Suprapubic skin (tissue), 4 donors: ENCODE data around the gene PRPF19. TPM values are rescaled to one million over a fixed set of nuclear protein-coding genes. Genes with fewer than 3 reads are reported as not detected.

Experiments used
- DNase-seq, 2 donors: peaks; one replicate each; pipeline ENCODE4 v3.0.0-alpha.2; 2019; ENCODE audit warnings: low spot score in 2 of 2
- H3K27ac ChIP-seq: fragments of 200-600 bp; sonication (generic); one replicate; pipeline ENCODE4 v1.5.1; 2019
- H3K27me3 ChIP-seq: fragments of 200-600 bp; sonication (generic); one replicate; pipeline ENCODE4 v1.5.1; 2019
- H3K36me3 ChIP-seq: fragments of 200-600 bp; sonication (generic); one replicate; pipeline ENCODE4 v1.5.1; 2019
- H3K4me1 ChIP-seq: fragments of 200-600 bp; sonication (generic); one replicate; pipeline ENCODE4 v1.5.1; 2019
- H3K4me3 ChIP-seq: fragments of 200-600 bp; sonication (generic); one replicate; pipeline ENCODE4 v1.5.1; 2019; ENCODE audit warnings: mild to moderate bottlenecking
- H3K9me3 ChIP-seq: fragments of 200-600 bp; sonication (generic); one replicate; pipeline ENCODE4 v1.5.1; 2019
- EP300 ChIP-seq: sonication (generic); formaldehyde crosslinking; IDR thresholded peaks from one replicate; pipeline ENCODE4 v1.6.1; 2017; ENCODE audit warnings: antibody characterized with exemption
- POLR2A ChIP-seq, 2 donors: fragments of 450-650 bp; IDR thresholded peaks; one replicate each; pipeline ENCODE4 v1.6.1; 2017; ENCODE audit warnings: antibody characterized with exemption in 2 of 2, mild to moderate bottlenecking in 2 of 2, moderate library complexity in 2 of 2
- POLR2AphosphoS5 ChIP-seq, 3 donors: sonication (generic); formaldehyde crosslinking; IDR thresholded peaks; one replicate each; pipeline ENCODE4 v1.6.1; 2017; ENCODE audit warnings: antibody characterized with exemption in 3 of 3
- whole genome bisulfite sequencing: methylation state at CpG from one replicate; pipeline ENCODE4 v1.1.5; 2018; 5-methylcytosine and 5-hydroxymethylcytosine counted together
- total RNA-seq, 4 donors: library from RNA; depleted of rRNA; stranded (reverse); fragments of >200 nt; gene quantifications; one replicate each; pipeline ENCODE4 v1.1.0, GENCODE V29; 2016
- TF ChIP-seq, protein P1 (sequence below), 2 donors: fragments of 200-600 bp in 1 of 2; fragments of 450-650 bp in 1 of 2; sonication (generic) in 1 of 2; IDR thresholded peaks; one replicate each; pipeline ENCODE4 v1.5.1; 2016 to 2019; ENCODE audit warnings: antibody characterized with exemption in 2 of 2, mild to moderate bottlenecking in 1 of 2, moderate library complexity in 1 of 2

The PRPF19 gene
- total RNA-seq, 4 donors from 2014 or later, result 101 to 153 (median 116) TPM

- no peak for DNase-seq
- no peak for TF ChIP-seq POLR2AphosphoS5 (IDR thresholded peaks at IDR 0.05)
- TF ChIP-seq POLR2A (IDR thresholded peaks at IDR 0.05), result no peak
- no peak for TF ChIP-seq EP300
- TF ChIP-seq, protein P1, sequence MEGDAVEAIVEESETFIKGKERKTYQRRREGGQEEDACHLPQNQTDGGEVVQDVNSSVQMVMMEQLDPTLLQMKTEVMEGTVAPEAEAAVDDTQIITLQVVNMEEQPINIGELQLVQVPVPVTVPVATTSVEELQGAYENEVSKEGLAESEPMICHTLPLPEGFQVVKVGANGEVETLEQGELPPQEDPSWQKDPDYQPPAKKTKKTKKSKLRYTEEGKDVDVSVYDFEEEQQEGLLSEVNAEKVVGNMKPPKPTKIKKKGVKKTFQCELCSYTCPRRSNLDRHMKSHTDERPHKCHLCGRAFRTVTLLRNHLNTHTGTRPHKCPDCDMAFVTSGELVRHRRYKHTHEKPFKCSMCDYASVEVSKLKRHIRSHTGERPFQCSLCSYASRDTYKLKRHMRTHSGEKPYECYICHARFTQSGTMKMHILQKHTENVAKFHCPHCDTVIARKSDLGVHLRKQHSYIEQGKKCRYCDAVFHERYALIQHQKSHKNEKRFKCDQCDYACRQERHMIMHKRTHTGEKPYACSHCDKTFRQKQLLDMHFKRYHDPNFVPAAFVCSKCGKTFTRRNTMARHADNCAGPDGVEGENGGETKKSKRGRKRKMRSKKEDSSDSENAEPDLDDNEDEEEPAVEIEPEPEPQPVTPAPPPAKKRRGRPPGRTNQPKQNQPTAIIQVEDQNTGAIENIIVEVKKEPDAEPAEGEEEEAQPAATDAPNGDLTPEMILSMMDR (IDR thresholded peaks at IDR 0.05), result no peak
- H3K27ac ChIP-seq, result peak overlapping the region; percentile 96
- 1% methylated on average over 30 of the region's 31 CpGs for WGBS
- no peaks in the 10 kb centered on the region for H3K27me3 ChIP-seq
- no peaks in the 10 kb centered on the region for H3K9me3 ChIP-seq
- peaks cover 61% of the 10 kb centered on the region for H3K4me1 ChIP-seq
- H3K4me3 ChIP-seq, result peak overlapping the region; percentile 95
- H3K36me3 ChIP-seq, result peaks cover 2% of the 10 kb centered on the region
Measured at GRCh38 chr11:60914633-60915247, 8.4 kb upstream of the PRPF19 start.

DNA sequence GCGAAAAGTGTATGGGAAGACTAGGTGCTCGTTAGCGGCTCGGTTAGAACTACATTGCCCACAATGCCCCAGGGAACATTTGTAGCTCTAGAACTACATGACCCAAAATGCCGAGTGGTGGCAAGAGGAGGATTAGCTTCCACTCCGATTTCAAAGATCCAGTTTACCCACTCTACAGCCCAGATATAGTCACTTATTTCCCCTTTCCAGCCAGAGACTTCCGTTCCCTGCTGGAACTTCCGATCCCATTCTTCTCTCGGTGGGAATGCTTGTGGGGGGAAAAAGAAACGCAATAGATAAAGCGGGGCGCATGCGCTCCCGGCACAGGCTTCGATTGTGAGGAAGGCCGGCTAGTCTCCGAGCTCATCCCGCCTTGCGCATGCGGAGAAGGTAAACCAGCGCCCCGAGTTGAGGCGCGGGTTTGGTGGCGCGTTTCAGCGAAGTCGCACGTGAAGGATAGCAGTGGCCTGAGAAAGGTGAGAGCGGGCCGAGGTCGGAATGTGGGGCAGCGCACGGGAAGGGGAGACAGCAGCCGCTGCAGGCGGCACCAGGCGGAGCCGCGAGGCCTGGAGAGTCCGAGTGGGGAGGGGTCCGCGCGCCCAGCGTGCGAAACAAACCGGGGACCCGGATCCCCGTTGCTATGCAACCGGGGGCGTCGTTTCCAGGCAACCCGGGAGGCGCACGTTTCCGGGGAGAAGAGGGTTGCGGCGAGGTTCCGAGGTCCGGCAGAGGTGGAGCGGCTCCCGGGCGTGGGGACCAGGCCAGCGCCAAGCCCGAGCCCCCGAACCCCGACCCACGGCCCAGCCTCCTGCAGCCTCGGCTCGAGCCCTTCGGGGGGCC, 7.6 kb upstream of the PRPF19 start, which contains the start of gene TMEM109:
TSS of gene TMEM109 (plus strand) at position 366 of the 840 bp plus-strand sequence. CDS start 5,536 bp downstream, outside the sequence.
- Histone ChIP-seq H3K9me3 (no peaks in the 10 kb centered on the region), H3K27me3 (no peaks in the 10 kb centered on the region), H3K4me1 (peaks cover 54% of the 10 kb centered on the region), H3K36me3 (no peaks in the 10 kb centered on the region), H3K4me3 (peak within 1 kb of the TSS; percentile 95), H3K27ac (peak within 1 kb of the TSS; percentile 96)
- whole genome bisulfite sequencing, result 0% methylated on average over 17 of the region's 70 CpGs
- peak in 1 of 3 donors; percentile 47 for TF ChIP-seq POLR2AphosphoS5 (IDR thresholded peaks at IDR 0.05)
- TF ChIP-seq POLR2A (IDR thresholded peaks at IDR 0.05), result no peak
- peak; percentile 91 to 93 for DNase-seq

DNA sequence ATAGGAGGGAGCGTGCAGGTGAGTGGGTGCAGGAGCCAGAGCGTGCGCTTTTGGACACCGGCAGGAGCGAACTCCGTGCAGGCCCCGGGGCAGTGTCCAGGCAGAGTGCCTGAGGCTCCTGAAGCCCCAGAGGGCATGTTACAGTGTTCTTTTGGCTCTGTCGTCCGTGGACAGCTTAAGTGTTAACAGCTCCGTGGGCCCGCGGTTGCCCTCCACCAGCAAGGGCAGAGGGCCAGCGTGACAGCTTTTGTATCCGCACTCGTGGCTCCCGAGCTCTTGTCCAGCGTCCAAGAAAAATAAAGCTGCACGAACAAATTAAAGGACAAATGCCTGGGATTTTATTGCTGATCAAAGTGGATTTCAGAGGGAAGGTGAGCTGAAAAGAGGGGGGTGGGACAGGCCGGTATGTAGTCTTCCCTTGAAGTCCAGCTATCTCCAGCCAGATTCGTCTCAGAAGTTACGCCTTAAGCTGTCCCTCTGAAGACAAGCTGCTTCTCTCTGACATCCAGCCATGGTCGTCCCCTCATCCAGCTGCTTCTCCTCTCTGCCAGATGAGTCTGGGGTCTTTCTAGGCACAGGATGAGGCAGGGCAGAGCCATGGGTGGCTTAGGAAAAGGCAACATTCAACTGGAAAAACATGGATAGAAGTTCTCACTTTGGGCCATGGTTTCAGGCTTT, 6.6 kb upstream of the PRPF19 start:
- TF ChIP-seq EP300 (no peak), POLR2AphosphoS5 (IDR thresholded peaks at IDR 0.05) (no peak), POLR2A (IDR thresholded peaks at IDR 0.05) (no peak)
- TF ChIP-seq, protein P1 (IDR thresholded peaks at IDR 0.05), result no peak
- Histone ChIP-seq H3K36me3 (no peaks in the 10 kb centered on the region), H3K27ac (peak overlapping the region; percentile 96), H3K4me3 (peak overlapping the region; percentile 95), H3K27me3 (no peaks in the 10 kb centered on the region), H3K9me3 (no peaks in the 10 kb centered on the region), H3K4me1 (peaks cover 44% of the 10 kb centered on the region)
- DNase-seq, result no peak
- WGBS, result 76% methylated on average over 15 of the region's 22 CpGs

GRCh38 chr11:60912223-60912850, 6.0 kb upstream of the PRPF19 start:
- no peak for DNase-seq
- 76% methylated on average over 10 of the region's 12 CpGs for WGBS
- Histone ChIP-seq H3K9me3 (no peaks in the 10 kb centered on the region), H3K4me3 (no peak overlapping the region), H3K36me3 (no peaks in the 10 kb centered on the region), H3K27ac (no peak overlapping the region), H3K27me3 (no peaks in the 10 kb centered on the region), H3K4me1 (peaks cover 39% of the 10 kb centered on the region)
- no peak for TF ChIP-seq EP300
- TF ChIP-seq POLR2AphosphoS5 (IDR thresholded peaks at IDR 0.05), result no peak
- TF ChIP-seq POLR2A (IDR thresholded peaks at IDR 0.05), result no peak
- TF ChIP-seq, protein P1 (IDR thresholded peaks at IDR 0.05), result no peak

DNA sequence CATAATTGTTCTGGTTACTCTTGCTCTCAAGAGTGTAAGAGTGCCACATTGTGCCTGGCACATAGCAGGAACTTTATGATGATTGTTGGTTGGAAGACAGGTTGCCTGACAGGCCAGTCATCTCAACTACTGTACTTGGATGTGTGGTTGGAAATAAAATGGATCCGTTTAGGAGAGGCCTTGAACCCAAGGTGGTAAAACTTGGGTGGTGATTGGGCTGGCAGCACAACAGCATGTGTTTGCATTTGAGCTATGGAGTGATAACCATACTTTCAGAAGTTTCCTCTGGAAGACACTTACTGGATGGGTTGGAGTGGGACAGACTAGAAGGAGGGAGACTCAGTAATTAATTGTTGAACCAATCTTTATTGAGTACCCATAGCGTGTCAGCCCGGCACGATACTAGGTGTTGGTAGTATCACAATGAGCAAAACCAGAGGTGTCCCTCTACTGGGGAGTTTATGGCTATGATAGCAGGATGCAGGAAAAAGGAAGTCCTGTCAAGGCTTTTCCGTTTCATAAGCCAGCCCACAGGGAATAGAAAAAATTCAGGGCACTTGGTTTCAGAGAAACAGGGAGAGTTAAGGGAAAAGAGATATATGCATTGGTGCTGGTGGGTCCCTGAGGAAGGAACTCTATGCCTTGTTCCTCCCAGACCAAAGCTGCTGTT, 4.5 kb upstream of the PRPF19 start:
- no peak for DNase-seq
- Histone ChIP-seq H3K27me3 (no peaks in the 10 kb centered on the region), H3K4me3 (no peak overlapping the region), H3K36me3 (no peaks in the 10 kb centered on the region), H3K4me1 (peaks cover 31% of the 10 kb centered on the region), H3K9me3 (no peaks in the 10 kb centered on the region), H3K27ac (no peak overlapping the region)
- WGBS, result 68% methylated on average over 5 of the region's 5 CpGs
- TF ChIP-seq EP300 (no peak), POLR2A (IDR thresholded peaks at IDR 0.05) (no peak), POLR2AphosphoS5 (IDR thresholded peaks at IDR 0.05) (no peak)
- TF ChIP-seq, protein P1 (IDR thresholded peaks at IDR 0.05), result no peak
